Stimulated activated CD4-positive, alpha-beta T cell treated with anti-CD3 and anti-CD28 coated beads, Interleukin-4, amount 100 ng/mL, for 1 hour (primary cell): ENCODE data around the gene TTC7B.

Experiments
- DNase-seq: peaks from one replicate; pipeline ENCODE4 v3.0.0-alpha.2; 2020

Gene TTC7B

GRCh38 chr14:90571149-90571947, 244.9 kb downstream of the TTC7B start:
- DNase-seq, result no peak

- no peak for DNase-seq
These were observed 245.8 kb downstream of the TTC7B start for GRCh38 chr14:90570461-90570860.

GRCh38 chr14:90569606-90570387, 246.4 kb downstream of the TTC7B start:
- DNase-seq, result no peak

- DNase-seq, result no peak
These were observed 247.0 kb downstream of the TTC7B start for GRCh38 chr14:90569201-90569600.

- DNase-seq, result no peak
These were observed 247.8 kb downstream of the TTC7B start for GRCh38 chr14:90568405-90568804.

- DNase-seq, result no peak
These were observed 248.2 kb downstream of the TTC7B start for GRCh38 chr14:90567991-90568390.

- no peak for DNase-seq
These were observed 249.0 kb downstream of the TTC7B start for GRCh38 chr14:90567191-90567590.

GRCh38 chr14:90566481-90566880, 249.7 kb downstream of the TTC7B start:
- no peak for DNase-seq

- DNase-seq, result no peak
These were observed 251.7 kb downstream of the TTC7B start for GRCh38 chr14:90564496-90564895.

GRCh38 chr14:90562652-90563051, 253.6 kb downstream of the TTC7B start:
- DNase-seq, result no peak

GRCh38 chr14:90561920-90562319, 254.3 kb downstream of the TTC7B start:
- DNase-seq, result no peak

- DNase-seq, result no peak
These were observed 255.2 kb downstream of the TTC7B start for GRCh38 chr14:90560991-90561390.

GRCh38 chr14:90560558-90560957, 255.7 kb downstream of the TTC7B start:
- no peak for DNase-seq

- DNase-seq, result no peak
These were observed 256.3 kb downstream of the TTC7B start for GRCh38 chr14:90559811-90560492.

- no peak for DNase-seq
These were observed 257.1 kb downstream of the TTC7B start for GRCh38 chr14:90558983-90559590.

GRCh38 chr14:90558041-90558982, 257.9 kb downstream of the TTC7B start:
- no peak for DNase-seq

GRCh38 chr14:90557516-90557915, 258.7 kb downstream of the TTC7B start:
- no peak for DNase-seq

GRCh38 chr14:90556666-90557450, 259.4 kb downstream of the TTC7B start:
- DNase-seq, result no peak

GRCh38 chr14:90556012-90556477, 260.2 kb downstream of the TTC7B start:
- no peak for DNase-seq

- no peak for DNase-seq
These were observed 260.9 kb downstream of the TTC7B start for GRCh38 chr14:90555126-90556011.
